GM12801 (cell line): Measurements from ENCODE around the gene BICRA.

Source experiments
- TF ChIP-seq, protein P1 (sequence below): IDR thresholded peaks from one replicate; pipeline ENCODE4 v1.5.1; 2011; ENCODE audit warnings: control low read depth; ENCODE audit not compliant: insufficient read length; ENCODE audit errors: extremely low read depth

The BICRA gene

DNA sequence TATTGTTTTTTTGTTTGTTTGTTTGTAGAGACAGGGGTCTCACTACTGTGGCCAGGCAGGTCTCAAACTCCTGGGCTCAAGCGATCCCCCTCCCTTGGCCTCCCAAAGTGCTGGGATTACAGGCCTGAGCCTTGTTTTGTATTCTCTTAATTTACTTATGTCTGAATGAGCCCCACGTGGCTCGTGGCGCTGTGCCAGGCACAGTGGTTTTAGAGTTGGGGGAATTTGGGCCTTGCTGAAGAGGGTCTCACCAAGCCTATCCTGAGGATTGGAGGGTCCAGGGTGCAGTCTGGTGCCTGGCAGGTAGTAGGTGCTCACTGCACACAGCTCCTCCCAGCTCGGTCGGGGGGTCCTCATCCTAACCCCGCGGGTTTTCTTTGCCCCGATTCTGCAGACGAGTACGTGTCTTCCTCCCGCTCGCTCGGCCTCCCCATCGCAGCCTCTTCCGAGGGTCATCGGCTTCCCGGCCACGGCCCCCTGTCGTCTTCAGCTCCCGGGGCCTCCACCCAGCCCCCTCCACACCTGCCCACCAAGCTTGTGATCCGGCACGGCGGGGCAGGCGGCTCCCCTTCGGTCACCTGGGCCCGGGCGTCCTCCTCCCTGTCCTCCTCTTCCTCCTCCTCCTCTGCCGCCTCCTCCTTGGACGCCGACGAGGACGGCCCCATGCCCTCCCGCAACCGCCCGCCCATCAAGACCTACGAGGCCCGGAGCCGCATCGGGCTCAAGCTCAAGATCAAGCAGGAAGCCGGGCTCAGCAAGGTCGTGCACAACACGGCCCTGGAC, 92.2 kb downstream of the BICRA start:
- TF ChIP-seq, protein P1, sequence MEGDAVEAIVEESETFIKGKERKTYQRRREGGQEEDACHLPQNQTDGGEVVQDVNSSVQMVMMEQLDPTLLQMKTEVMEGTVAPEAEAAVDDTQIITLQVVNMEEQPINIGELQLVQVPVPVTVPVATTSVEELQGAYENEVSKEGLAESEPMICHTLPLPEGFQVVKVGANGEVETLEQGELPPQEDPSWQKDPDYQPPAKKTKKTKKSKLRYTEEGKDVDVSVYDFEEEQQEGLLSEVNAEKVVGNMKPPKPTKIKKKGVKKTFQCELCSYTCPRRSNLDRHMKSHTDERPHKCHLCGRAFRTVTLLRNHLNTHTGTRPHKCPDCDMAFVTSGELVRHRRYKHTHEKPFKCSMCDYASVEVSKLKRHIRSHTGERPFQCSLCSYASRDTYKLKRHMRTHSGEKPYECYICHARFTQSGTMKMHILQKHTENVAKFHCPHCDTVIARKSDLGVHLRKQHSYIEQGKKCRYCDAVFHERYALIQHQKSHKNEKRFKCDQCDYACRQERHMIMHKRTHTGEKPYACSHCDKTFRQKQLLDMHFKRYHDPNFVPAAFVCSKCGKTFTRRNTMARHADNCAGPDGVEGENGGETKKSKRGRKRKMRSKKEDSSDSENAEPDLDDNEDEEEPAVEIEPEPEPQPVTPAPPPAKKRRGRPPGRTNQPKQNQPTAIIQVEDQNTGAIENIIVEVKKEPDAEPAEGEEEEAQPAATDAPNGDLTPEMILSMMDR: no peak

DNA sequence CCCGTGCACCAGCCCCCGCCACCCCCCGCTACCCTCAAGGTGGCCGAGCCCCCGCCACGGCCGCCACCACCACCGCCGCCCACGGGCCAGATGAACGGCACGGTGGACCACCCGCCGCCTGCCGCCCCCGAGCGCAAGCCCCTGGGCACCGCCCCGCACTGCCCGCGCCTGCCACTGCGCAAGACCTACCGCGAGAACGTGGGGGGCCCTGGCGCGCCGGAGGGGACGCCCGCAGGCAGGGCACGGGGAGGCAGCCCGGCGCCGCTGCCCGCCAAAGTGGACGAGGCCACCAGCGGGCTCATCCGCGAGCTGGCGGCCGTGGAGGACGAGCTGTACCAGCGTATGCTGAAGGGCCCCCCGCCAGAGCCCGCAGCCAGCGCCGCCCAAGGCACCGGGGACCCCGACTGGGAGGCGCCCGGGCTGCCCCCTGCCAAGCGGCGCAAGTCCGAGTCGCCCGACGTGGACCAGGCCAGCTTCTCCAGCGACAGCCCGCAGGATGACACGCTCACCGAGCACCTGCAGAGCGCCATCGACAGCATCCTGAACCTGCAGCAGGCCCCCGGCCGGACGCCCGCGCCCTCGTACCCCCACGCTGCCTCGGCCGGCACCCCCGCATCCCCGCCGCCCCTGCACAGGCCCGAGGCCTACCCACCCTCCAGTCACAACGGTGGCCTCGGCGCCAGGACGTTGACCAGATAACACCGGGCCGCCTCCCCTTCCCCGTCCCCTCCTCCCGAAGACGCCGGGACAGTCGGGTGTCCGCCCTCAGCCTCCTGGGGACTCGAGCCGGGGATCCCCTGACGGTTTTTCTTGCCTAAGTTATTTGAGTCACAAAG, 93.0 kb downstream of the BICRA start:
- TF ChIP-seq, protein P1: no peak

DNA sequence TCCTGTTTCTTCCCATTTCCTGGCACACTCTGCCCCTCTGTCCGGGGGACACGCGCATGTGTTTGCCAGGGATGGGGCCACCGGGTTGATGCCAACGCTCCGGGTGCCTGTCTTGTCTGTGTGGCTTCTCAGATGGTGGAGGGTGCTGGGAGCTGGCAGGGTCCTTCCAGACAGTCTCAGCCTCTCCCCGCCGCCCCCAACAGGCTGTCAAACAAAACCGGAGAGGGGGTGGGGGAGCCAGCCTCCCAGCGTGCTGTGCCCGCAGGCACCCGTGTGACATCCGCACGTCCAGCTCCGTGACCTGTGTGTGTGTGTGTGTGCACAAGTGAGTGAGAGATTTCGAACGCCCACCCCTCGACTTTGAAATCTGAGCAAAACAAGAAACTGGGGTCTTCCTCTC, 93.7 kb downstream of the BICRA start:
- TF ChIP-seq, protein P1: no peak

DNA sequence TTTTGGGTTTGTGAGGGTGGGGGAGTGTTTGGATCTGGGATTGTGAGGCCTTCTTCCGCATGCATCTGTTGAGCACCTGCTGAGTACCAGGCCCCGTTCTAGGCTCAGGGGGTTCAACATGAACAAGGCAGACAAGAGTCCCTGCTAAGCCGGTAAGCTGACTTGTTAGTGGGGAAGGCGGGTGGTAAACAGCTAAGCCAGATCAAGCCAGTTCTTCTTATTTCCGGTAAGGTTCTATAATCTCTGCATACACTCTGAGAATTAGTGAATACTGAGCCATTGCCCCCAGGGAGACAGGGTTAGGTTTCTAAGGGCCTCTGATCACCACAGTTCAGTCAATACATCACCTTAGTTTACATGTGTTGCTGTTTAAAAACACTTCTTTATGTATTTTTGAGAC, 94.4 kb downstream of the BICRA start:
- TF ChIP-seq, protein P1: no peak

DNA sequence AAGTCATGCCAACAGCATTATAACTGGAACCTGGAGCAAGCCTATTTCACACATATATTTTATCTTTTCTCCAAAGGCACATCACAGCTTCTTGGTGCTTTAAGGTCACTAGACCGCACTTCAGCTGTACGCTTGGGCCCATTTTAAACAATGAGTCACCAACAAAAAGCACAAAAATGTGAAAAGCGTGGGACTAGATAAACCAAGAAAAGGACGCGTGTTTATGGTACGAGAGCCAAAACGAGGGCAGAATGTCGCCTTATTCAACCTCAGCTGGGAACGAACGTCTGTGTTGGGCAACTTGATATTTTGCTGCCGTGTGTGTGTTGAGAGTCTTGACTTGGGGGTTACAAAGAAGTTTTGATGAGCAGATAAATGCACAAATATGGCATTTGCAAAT, 95.1 kb downstream of the BICRA start:
- TF ChIP-seq, protein P1: no peak

DNA sequence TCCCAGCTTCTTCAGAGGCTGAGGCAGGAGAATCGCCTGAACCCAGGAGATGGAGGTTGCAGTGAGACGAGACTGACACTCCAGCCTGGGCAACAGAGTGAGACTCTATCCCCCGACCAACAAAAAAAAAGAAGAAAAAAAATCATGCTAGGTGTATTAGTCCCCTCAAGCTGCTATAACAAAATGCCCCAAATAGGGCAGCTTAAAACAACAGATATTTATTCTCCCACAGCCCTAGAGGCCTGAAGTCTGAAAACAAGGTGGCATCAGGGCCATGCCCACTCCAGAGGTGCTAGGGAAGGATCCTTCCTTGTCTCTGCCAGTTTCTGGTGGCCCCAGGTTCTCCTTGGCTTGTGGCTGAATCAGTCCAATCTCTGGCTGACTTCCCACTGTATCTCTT, 95.7 kb downstream of the BICRA start:
- TF ChIP-seq, protein P1: no peak

DNA sequence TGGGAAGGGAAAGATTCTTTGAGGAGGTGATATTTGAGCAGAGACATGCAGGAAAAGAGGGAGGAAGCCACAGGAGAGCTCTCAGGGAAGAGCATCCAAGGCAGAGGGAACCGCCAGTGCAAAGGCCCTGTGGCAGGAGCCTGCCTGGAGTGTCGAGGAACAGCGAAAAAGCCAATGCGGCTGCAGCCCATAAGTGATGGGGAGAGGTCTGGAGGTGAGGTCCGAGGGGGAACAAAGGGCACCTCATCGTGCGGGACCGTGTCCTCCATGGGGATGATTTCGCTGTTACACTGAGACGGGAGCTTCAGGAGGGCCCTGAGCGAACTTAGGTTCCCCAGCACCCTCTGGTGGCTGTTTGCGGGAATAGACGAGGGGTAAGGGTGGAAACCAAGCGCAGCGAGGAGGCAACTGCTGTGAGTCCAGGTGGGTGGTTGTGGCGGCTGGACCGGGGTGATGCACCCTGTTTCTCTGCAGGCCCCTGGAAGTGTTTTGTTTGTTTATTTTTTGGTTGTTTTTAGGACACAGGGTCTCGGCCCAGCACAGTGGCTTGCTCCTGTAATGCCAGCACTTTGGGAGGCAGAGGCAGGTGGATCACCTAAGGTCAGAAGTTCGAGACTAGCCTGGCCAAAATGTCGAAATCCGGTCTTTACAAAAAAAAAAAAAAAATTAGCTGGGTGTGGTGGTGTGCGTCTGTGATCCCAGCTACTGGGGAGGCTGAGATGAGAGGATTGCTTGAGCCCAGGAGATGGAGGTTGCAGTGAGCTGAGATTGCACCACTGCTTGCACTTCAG, 98.4 kb downstream of the BICRA start:
- TF ChIP-seq, protein P1: peak; percentile 2
